AG20443 (cell line): ENCODE results near the gene SMAD2.
"Not testable (repeated sequence)": the region's sequence is repeated elsewhere in the genome, so short reads cannot be mapped to it uniquely, and the experiment has no call there.

ENCODE experiments used
- DNase-seq: peaks from one replicate; pipeline ENCODE4 v3.0.0; 2012; ENCODE audit warnings: low spot score, mixed read lengths

The SMAD2 gene

DNA sequence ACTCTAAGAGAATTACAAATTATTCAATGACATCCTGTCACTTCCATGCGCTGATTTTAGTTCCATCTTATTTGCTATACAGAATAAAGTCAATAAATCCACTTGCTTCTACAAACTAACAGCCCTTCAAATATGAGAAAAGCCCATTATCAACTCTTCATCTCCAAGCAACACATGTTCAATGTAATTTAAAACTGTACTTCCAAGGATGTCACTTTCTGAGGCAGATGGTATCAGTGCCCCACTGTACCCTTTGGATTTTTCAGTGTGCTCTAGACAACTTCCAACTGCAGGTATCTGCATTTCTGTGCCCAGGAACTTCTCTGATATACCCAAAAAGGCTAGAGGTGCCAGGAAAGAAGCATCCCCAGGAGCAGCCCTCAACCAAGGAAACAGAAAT lies 87.6 kb downstream of the SMAD2 start:
- DNase-seq, result no peak

DNA sequence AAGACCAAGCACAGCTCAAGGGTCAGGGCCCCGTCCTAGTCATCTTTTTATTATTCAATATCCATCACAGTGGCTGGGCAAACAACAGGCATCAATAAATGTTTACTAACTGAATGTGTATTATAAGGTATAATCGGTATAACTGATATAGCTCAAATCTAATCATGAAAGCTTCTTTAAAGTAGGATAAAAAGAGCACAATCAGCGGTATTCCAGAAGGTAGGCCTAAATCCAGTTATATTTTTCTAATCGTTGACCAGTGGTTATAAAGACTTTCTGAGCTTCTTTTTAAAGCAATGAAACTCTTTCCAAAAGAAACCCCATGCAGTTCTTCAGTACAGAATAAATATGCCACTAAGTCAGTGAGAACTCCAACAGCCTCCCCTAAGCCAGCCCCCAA lies 92.1 kb downstream of the SMAD2 start:
- DNase-seq, result no peak

DNA sequence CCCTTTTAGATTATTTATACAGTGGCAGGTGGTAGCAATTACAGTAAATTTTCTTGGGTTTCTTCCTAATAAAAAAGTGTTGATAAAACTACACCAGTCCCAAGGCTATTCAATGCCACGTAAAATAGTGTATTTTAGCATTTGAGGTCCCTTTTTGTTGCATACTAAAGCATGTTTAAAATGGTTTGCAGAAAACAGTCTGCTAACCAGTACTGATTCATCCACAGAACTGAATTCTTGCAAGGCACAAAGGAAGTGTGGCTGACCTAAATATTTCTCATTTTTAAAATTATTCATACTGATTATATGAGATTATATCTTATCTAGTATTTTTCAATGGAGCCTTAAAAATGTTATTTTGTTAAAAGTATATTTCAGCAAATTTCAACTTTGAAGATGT lies 98.1 kb downstream of the SMAD2 start:
- DNase-seq, result no peak

DNA sequence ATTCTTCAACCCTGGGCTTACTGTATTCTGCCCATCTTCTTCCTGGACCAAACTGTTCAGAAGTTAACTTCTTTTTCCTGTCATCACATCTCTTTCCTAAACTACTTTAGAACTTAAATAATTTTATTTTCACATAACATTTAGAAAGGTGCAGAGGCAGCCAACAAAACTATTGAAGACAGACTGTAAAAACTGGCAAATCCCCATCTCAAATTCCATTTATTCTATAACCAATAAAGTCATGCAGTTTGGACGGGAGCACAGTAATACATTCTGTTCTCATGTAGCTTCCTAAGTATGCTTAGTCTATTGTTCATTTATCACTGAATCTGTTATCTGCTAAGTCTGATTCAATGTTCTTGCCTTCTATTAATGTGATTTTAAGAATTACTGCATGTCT lies 99.1 kb downstream of the SMAD2 start:
- DNase-seq, result no peak

DNA sequence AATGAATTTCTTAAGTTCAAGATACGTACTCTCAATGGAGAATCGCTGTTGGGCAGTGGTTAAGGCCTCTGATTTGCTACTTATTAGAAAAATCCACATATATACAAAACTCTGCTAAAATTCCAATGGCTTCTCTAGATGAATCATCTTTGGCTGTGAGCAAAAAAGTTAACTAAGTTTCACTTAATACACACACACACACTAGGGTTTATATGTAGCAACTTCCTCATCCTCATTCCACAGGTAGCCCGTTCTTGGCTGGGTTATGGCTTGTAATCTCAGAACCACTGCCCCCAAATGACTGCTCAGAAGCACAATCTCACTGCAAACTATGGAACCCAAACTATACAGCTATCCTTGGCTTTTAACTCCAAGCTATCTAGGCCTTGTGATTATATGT lies 99.7 kb downstream of the SMAD2 start:
- no peak for DNase-seq

DNA sequence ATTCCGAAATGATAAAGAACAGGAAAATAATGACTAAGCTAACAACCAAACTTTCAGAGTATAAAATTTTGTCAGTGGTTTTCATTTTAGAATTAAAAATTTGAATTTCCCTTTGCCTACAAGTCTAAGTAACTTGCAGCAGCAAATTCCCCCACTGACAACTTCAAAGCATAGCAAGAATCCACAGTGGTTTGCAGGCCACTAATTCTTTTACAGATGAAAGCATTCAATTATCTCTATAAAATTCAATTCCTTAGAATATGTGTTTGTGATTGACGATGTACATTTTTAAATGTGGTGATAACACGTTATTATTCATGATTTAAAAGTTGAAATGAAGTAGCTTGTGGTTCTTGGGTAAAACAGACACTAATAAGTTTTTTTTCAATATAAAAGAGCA lies 100.6 kb downstream of the SMAD2 start:
- no peak for DNase-seq

DNA sequence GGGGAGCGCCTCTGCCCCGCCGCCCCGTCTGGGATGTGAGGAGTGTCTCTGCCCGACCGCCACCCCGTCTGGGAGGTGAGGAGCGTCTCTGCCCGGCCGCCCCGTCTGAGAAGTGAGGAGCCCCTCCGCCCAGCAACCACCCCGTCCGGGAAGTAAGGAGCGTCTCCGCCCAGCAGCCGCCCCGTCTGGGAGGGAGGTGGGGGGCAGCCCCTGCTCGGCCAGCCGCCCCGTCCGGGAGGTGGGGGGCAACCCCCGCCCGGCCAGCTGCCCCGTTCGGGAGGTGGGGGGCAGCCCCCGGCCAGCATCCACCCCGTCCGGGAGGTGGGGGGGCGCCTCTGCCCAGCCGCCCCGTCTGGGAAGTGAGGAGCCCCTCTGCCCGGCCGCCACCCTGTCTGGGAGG lies 102.4 kb downstream of the SMAD2 start:
- not testable (repeated sequence) for DNase-seq

DNA sequence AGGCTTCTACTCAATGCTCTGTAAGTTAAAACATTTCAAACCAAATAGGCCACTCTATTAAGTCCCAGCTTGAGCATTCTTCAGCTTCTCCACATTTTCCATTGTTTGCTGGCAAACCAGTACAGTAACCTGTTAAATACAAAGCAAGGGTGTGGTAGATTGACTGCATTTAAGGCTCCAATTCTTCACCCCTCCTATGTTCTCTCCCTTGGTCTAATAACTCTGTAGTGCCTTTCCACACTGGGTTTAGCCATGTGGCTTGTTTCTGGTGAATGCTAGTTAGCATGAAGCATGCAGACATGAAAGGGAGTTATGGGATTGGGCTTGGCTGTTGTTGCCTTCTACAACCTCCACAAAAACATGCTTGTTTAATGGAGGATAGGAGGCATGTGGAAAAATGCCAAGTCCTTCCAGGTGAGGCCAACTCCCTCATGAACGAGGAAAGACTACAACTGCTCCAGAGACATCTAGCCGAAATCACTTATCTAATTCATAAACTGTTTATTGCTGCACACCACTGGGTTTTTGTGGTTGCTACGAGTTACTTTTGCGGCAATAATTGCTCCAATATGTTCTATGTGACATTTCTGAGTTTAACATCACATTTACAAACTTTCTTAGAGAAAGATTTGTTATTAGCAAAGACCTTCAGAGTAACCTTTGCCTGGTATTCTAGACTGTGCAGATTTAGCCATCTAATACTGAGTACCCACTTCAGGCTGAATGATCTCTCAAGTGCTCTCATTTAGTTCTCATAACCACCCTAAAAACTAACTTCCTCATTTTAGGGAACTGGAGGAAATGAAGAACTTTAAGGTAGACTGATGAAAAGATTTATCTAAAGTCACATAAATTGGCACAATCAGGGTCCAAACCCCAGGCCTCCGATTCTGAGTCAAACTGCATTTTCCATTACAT lies 104.0 kb downstream of the SMAD2 start:
- DNase-seq, result no peak

DNA sequence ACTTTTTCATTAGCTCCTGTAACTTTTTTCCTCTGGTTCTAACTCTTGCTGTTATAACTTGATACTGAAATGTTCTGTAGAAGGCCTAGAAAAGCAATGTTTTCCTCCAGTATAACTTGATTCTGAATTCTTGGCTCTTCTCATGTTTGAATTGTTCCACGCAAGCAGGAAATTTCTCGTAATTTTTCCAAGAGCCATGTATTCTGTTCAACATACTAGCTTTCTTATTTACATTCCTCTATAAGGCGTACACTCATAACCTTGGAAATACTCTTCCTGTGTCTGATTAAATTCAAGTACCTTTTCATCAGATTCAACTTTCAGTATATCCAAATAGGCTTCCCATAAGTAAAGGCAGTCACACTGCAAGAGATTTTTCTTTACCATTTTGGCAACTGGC lies 109.1 kb downstream of the SMAD2 start:
- DNase-seq, result no peak

DNA sequence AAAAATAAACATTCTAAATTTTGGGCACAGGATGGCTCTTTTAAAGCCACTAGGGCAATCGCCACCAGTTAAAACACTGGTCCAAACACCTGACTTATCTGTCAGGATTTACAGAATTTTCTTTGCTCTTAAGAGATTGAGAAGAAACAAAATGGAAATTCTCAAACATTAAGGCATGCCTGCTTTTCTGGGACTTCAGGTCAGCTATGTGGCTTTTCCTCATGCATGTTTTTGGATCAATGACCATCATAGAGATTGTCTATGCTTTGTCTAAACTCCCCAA lies 112.7 kb downstream of the SMAD2 start:
- DNase-seq, result no peak

DNA sequence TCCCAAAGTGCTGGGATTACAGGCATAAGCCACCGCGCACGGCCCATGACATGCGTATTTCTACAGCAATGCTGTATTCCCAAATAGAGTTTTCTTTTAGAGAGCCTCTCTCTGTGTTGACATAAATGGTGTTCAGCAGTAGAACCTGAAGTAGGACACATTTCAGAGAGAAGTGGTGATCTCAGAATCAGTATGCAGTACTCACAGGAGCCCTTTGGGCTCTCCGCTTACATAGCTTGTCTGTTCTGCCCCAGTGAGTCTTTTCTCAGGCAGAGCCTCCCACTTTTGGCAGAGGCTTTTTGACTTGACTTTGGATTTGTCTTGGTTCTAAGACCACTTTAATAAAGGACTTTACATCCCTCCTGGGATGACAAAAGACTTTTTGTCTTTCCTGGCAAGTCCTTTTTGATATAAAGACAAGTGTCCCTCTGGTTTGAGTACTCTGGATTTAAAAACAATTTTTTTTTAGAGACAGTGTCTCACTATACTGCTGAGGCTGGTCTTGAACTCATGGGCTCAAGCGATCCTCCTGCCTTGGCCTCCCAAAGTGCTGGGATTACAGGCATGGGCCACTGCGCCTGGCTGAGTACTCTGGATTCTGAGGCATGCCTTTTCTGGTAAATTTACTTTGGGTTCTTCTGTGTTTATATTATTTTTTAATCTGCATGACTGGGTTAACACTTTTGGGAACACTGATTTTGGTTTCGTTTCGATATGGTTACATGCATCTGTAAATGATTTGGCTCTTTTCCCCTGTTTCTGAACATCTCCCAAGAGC lies 113.3 kb downstream of the SMAD2 start:
- no peak for DNase-seq

DNA sequence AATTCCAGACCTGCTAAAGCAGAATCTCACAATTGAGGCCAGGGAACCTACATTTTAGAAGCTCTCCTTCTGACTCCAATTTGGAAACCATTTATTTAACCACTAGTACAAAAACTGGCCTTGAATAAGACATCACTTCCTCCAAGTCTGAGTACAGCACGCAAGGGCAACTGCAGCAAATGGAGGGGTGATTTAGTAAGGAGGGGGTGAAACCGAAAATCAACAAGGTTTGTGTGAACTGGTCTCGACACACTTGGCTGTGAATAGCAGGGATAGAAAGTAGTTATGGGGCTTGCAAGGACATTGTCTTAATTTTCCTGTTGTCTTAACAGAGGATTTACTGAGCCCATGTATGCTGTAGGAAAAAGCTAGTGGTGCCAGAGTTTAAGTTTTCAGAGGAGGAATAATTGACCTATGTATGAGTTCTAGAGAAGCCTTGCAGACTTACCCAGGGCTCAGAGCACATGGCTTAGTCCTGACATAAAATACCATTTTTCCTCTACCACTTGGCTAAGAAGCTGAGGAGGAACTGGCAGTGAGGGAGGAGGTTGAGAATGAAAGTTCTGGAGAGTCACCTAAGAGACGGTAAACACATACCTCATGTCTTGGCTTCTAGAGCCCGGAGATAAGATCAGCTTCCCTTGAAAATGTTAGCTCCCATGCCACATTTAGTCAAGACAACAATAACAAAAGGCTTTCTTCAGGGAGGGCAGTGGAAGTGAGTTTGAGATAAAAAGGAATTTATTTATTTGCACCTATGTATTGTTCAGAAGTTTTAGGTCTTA lies 114.8 kb downstream of the SMAD2 start:
- DNase-seq, result no peak

DNA sequence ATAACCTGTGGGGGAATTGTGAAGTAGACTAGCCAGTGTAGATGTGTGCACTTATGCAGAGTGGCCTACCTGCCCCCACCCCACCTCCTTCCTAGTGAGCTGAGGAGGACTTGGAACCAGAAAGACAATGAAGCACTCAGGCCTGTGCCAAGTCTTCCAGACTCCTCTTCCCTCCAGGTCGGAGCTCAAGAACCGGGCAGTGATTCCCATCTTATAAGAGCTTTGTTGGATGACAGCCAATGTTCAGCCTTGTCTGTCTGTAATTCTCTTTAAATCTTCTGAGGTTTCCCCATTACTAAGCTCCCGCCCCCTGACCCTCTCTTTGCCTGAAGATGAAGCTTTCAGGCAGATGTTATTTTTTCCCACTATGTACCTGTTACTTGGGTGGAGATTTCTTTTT lies 121.0 kb downstream of the SMAD2 start:
- no peak for DNase-seq

DNA sequence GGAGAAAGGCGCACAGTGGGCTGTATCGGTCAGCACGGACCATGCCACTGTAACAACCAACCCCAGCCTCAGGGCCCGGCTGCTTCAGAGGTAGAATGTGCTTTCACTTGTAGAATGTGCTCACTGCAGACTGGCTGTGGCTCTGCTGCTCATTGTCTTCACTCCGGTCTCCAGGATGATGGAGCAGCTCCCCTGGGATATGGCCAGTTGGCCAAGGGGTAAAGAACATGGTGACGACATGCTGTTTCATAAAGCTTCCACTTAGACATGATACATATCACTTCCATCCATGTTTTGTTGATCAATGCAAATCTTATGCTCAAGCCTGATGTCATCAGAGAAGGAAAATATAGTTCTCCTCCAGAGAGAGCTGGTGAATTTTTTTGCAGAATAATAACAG lies 127.7 kb downstream of the SMAD2 start:
- DNase-seq, result no peak

DNA sequence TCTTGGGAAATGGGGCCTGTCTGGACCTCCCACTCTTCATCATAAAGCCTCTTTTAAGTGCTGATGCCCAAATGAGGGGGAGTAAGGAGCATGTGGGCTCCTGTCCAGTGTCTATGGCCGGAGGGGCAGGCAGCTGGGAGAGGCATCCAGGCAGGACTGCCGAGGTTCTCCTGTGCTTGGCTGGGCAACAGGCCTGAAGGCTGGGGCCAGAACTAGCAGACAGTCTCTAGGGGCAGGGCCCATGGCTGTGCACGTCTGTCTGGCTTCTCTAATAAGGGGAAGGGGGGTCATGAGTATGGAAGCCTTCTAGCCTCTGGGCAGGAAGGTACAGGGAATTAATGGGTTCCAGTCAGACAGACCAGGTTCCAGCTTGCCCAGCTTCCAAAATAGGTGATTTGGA lies 128.6 kb downstream of the SMAD2 start:
- DNase-seq, result no peak

DNA sequence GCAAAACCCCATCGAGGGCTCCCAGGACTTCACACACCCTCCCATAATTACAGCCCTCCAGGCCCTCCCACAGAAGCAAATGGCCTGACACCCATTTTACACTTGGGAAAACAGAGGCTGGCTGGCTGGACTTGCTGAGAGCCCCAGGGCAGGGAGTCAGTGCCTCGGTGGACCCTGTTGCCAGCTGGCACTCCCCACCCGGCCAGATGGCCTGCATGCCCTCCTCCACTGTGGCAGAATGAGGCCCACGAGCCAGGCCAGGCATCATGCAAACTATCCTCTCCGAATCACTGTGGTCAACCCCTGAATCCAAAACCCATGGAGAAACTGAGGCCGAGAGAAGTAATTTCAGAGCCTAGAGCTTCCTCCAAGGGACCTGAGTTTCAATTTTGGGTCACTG lies 129.7 kb downstream of the SMAD2 start:
- no peak for DNase-seq

DNA sequence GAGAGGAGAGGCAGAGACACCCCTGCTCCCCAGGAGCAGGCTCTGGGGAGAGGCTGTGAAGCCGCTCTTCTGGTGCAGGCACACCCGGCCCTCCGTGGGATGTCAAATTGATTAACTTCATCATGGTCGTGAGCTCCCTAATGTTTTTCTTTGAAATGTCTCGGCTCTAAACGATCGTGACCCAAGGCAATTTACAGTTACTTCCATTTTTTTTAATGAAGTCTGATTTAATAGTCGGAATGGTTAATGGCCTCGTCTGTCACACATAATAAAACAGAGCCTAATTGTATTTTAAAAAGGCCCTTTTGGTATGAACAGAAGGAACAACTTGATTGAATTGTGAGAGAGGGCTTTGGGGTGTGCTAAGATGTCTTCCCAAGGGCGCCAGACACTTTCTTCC lies 130.2 kb downstream of the SMAD2 start:
- no peak for DNase-seq

DNA sequence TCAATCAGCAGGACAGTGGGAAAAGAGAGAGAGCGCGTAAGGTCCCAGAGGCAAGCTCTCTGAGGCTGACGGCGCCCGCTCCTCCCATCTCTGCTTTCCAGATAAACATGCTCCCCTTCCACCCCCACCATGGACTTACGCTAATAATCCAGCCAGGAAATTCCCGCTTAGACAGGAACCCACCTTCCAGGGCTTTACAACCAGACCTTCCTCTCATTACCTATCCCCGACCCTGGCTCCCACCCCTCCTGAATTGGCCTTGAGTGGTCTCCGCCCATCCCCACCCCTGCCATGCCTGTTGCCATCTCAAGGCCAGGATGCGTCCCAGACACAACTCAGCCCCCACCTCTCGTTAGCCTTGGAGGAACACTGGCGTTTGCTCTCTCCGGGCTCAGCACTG lies 131.1 kb downstream of the SMAD2 start:
- DNase-seq, result no peak

DNA sequence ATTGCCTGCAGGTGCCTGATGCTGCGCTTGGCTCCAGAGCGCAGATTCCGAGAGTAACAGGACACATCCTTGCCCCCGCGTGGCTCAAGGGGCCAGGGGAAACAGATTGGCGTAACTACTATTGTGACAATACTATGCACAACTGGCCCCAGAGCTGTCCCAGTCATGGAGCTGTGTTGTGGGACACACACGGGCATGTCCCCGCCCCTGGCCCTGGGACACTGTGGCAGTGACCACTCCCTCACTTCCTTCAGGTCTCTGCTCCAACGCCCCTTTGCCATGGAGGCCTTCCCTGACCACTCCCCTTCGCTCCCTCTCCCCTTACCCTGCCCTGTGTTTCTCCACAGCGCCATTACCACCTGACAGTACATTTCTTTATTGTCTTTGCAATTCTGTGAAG lies 132.1 kb downstream of the SMAD2 start:
- DNase-seq, result no peak

DNA sequence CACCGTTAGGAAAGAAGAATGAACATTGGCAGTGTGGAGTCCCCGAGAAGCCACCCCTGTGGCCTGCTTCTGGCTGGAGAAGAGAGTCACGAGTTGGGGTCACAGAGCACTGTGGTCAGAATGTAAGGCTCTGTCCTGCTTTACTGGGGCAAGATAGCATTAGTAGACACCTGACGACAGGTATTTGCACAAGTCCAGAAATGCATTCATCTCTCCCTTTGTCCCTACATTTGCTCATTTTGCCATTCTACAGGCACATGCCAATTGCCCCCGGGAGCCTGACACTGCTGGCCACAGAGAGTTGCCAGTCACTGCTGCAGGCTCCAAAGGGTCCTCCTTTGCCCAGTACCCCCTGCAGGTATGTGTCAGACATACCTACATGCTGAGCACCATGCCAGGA lies 133.3 kb downstream of the SMAD2 start:
- no peak for DNase-seq

DNA sequence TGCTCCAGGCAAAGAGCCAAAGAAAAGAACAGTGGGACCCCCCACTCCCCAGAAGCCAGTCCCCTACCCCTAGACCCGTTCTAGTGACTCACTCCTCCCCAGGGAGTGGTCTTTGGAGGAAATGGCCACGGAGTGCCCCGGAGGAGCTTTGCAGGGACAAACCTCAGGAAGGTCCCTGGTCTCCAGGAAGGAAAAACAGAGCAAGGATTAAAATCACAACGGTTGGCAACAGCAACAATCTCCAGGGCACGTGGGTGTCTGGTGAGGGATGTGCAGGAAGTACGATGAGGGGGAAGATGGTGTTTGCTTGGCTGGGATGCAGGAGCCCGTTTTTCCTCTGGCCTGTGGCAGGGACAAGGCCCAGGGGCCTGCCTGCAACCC lies 135.0 kb downstream of the SMAD2 start:
- DNase-seq, result no peak

DNA sequence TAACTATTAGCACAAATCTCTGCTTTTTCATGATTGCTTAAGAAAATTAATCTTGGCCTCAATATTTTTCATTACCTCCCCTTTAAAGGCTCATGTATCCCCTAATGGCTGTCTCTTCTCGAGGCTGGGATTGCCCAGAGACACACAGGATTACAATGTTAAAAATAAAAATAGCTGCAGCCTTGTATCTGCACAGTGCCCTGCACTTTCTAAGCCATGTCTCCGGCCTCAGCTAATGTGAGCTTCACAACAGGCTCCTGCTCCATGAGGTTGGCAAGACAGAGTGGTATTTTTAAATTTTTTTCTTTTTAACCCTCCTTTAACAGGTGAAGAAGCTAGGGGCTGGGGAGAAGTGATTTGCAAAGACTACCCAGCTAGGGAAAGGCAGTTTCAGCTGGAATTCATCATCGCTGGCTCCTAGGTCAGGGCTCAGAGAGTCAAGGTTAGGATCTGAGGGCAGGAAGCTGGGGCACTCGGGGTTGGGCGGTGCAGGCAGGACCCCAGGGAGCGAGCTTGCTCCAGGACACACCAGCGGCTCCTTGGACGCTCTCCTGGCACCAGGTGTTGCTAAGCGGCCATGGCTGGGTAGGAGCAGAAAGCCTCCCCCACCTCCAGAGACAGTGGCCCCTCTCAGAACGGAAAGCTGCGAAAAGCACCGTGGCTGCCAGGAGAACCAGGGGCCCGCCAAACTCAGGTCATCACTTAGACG lies 135.6 kb downstream of the SMAD2 start:
- DNase-seq, result no peak
